ENCODE data around the gene SBK2.

SBK2 gene

DNA sequence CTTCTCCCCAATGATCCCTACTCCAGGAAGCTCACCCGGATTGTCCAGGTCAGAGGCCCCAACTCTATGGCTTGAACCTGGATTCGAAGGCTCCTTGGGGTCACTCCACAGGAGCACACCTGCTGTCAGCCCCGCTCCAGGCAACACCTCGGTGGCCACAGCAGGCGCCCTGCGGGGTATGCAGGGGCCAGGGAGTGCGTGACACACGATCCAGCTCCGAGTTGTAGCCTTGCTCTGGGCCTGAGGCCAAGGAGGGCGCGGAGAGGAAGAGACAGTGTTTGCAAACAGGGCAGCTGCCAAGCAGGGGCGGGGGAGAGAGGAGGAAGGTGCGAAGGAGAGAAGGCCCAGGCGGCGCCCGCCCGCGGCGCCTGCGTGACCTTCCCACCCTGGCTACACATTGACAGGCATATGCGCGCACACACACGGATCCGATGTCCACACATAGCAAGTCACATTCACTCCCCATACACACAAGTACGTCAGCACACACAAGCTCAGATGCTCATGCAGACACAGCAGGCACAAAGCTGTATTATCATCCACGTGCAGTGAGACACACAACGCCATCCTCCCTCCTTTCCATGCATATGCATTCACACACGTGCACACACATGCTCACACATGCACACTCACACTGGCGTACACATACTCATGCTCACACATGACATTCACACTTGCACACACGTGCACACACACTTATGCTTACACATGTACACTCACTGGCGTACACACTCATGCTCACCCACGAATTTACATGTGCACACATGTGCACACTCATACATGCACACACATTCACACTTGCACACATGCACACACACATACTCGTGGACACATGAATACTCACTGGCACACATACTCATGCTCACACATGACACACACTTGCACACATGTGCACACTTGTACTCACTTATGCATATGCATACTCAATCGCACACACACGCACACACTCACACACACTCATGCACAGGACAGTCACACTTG lies 10.4 kb downstream of the SBK2 start:
- Histone ChIP-seq H3K36me3 (ENCODE audit: control insufficient read depth, insufficient read depth, low read length) (no peaks in the 10 kb centered on the region), H3K4me1 (ENCODE audit: control insufficient read depth, insufficient read depth, low read length) (peaks cover 14% of the 10 kb centered on the region), H3K9me3 (ENCODE audit: control insufficient read depth, low read length) (no peaks in the 10 kb centered on the region), H3K9ac (ENCODE audit: low read length) (peak overlapping the region; percentile 69), H3K27me3 (ENCODE audit: control insufficient read depth, insufficient read depth, low read length) (no peaks in the 10 kb centered on the region), H3K4me3 (ENCODE audit: low read length) (no peak overlapping the region)

DNA sequence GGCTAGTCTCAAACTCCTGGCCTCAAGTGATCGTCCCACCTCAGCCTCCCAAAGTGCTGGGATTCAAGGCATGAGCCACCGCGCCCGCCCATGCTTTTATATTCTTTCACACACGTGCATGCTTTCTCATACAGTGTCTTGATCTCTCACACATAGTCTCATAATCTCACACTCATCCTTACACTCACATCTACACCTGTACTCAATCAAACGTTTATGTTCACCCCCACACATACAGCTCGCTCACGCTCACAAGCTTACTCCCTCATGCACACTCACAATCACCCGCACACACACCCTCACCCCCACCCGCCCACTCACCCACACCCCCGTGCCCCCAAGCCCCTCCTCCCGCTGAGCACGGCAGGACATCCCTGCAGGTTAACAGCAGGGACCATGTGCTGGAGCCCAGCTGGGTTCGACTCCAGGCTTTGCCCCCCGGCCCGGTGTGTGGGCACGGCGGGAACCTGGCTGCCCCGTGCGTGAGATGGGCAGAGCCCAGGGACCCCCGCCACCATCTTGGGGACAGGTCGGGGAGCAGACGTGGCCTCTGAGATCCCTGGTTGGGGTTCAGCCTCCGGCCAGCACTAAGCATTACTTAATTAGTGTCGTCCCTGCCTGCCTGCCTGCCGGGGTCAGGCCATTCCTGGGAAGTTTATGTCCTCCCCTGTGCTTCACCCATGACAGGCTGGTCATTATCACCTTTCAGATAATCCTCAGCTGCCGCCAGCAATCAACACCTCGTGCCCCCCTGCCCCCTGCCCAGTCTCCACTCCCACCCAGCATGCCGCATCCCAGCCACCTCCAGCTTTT lies 11.4 kb downstream of the SBK2 start:
- Histone ChIP-seq H3K9me3 (ENCODE audit: control insufficient read depth, low read length) (no peaks in the 10 kb centered on the region), H3K9ac (ENCODE audit: low read length) (peak overlapping the region; percentile 69), H3K4me1 (ENCODE audit: control insufficient read depth, insufficient read depth, low read length) (peaks cover 16% of the 10 kb centered on the region), H3K36me3 (ENCODE audit: control insufficient read depth, insufficient read depth, low read length) (no peaks in the 10 kb centered on the region), H3K27me3 (ENCODE audit: control insufficient read depth, insufficient read depth, low read length) (no peaks in the 10 kb centered on the region), H3K4me3 (ENCODE audit: low read length) (no peak overlapping the region)

DNA sequence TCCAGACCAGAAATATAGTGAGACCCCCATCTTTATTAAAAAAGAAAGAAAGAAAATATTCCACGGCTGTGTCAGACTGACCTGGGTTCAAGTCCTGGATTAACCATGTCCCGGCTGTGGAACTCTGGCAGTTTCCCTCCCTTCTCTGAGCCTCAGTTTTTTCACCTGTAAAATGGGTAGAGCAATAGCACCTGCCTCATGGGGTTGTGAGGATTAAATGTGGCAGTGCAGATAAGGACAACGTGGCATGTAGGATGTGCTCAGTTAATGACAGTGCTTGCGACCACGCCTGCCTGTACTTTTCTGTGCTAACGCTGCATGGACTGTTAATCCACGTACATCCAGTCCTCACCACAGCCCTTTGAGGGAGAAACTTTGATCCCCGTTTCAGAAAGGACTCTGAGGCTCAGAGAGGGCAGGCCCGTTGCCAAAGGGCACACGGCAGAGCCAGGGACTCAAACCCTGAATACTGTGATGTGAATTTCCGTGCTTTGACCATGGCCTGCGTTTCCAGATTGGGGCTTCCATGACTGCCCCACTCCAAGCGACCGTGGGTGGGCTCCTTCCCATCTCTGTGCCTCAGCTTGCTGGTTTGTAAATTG lies 16.1 kb downstream of the SBK2 start:
- H3K36me3 ChIP-seq (ENCODE audit: control insufficient read depth, insufficient read depth, low read length): no peaks in the 10 kb centered on the region
- no peaks in the 10 kb centered on the region for H3K27me3 ChIP-seq (ENCODE audit: control insufficient read depth, insufficient read depth, low read length)
- no peaks in the 10 kb centered on the region for H3K9me3 ChIP-seq (ENCODE audit: control insufficient read depth, low read length)
- H3K4me1 ChIP-seq (ENCODE audit: control insufficient read depth, insufficient read depth, low read length): peaks cover 10% of the 10 kb centered on the region
- no peak overlapping the region for H3K9ac ChIP-seq (ENCODE audit: low read length)
- no peak overlapping the region for H3K4me3 ChIP-seq (ENCODE audit: low read length)

DNA sequence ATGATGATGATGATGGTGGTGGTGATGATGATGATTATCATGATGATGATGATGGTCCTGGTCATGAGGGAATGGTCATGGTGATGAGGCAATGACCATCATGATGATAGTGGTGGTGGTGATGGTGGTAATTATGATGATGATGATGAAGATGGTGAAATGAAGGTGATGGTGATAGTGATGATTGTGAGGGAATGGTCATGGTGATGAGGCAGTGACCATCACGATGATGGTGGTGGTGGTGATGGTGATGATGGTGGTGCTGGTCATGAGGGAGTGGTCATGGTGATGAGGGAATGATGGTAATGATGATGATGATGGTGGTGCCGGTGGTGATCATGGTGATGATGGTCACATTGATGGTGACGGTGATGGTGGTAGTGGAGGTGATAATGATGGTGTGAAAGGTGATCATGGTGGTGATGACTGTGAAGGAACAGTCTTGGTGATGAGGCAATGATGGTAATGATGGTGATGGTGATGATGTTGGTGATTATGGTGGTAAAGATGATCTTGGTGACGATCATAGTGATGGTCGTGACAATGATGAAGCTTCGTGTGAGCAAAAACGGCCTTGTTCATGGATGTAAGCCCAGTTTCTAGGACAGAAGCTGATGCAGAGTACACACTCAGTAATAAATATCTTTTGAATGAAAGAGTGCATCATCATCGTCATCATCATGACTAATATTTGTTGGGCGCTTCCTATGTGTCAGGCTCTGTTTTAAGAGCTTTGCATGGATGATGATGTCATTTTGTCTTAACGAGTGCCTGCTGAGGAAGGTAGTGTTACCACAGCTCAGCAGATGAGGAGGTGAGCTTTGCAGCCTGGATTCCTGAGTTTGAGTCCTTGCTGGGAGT lies 17.3 kb downstream of the SBK2 start:
- Histone ChIP-seq H3K4me1 (ENCODE audit: control insufficient read depth, insufficient read depth, low read length) (peaks cover 9% of the 10 kb centered on the region), H3K27me3 (ENCODE audit: control insufficient read depth, insufficient read depth, low read length) (no peaks in the 10 kb centered on the region)

DNA sequence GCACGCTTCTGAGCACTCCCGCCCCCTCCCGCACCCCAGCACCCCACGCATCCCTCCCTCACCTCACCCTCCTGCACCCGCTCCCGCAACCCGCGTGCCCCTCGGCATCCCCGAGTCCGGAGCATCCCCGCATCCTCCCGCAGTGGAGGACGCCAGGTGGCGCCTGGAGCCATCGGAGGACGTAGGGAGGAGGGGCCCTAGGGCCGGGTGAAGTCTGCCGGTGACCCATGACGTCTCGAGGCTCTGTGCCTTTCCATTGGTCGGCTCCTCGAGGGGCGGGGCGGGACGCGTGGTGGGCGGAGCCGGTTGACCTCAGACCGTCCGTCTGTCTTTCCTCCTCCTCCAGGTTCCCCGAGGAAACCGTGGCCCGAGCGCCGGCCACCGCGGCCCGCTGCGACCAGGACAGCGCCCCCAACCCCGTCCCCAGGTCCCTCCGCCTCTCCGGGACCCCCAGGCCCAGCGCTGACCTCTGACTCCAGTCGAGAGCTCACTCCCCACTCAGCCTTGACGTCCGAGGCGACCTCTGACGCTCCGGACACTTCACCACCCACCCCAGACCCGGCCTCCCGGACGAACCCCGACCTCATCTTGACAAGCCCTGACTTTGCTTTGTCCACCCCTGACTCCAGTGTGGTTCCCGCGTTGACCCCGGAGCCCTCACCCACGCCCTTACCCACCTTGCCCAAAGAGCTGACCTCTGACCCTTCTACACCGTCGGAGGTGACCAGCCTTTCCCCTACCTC lies 19.9 kb downstream of the SBK2 start:
- Histone ChIP-seq H3K36me3 (ENCODE audit: control insufficient read depth, insufficient read depth, low read length) (no peaks in the 10 kb centered on the region), H3K9ac (ENCODE audit: low read length) (peak overlapping the region; percentile 69), H3K4me1 (ENCODE audit: control insufficient read depth, insufficient read depth, low read length) (peaks cover 9% of the 10 kb centered on the region), H3K9me3 (ENCODE audit: control insufficient read depth, low read length) (no peaks in the 10 kb centered on the region), H3K4me3 (ENCODE audit: low read length) (peak overlapping the region; percentile 16), H3K27me3 (ENCODE audit: control insufficient read depth, insufficient read depth, low read length) (no peaks in the 10 kb centered on the region)

More for the DNA sequence above, 17.3 kb downstream of the SBK2 start:
- Histone ChIP-seq H3K4me3 (ENCODE audit: low read length) (no peak overlapping the region), H3K9me3 (ENCODE audit: control insufficient read depth, low read length) (no peaks in the 10 kb centered on the region), H3K36me3 (ENCODE audit: control insufficient read depth, insufficient read depth, low read length) (no peaks in the 10 kb centered on the region), H3K9ac (ENCODE audit: low read length) (no peak overlapping the region)

DNA sequence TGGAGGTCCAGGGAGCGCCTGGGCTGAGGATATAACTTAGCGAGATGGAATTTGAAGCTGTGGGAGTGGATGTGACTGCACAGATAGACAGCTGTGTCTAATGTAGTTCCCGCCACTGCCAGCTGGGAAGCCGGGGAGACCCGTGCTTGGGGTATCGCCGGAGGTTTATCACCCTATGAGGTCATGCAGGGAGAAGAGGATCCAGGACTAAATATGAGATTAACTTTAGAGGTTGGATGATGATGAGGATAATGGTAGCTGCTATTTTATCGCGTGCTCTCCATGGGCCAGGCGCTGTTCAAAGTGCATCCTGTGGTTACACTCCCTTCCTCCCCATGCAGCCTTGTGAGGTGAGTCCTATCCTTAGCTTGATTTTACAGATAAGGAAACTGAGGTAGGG lies 28.8 kb downstream of the SBK2 start:
- no peak overlapping the region for H3K9ac ChIP-seq (ENCODE audit: low read length)
- no peaks in the 10 kb centered on the region for H3K36me3 ChIP-seq (ENCODE audit: control insufficient read depth, insufficient read depth, low read length)
- no peak overlapping the region for H3K4me3 ChIP-seq (ENCODE audit: low read length)
- H3K27me3 ChIP-seq (ENCODE audit: control insufficient read depth, insufficient read depth, low read length): peaks cover 4% of the 10 kb centered on the region
- H3K4me1 ChIP-seq (ENCODE audit: control insufficient read depth, insufficient read depth, low read length): peaks cover 3% of the 10 kb centered on the region
- H3K9me3 ChIP-seq (ENCODE audit: control insufficient read depth, low read length): no peaks in the 10 kb centered on the region

DNA sequence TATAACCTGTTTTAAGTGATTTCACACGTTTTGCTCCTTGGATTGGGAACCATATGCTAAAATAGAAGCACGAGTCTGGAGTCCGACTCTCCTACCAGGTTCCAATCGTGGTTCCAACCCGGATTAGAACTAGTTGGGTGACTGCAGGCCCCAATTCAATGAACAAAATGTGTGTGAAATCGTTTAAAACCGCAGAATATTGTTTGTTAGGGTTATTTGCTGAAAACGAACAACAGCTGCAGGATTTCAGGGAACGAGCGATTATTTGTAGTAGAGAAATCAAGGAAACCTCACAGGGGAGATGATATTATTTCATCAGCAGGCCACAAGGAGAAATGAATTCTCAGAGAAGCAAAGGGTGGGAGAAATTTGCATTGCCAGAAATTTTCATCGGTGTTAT lies 32.0 kb downstream of the SBK2 start:
- Histone ChIP-seq H3K4me1 (ENCODE audit: control insufficient read depth, insufficient read depth, low read length) (peaks cover 3% of the 10 kb centered on the region), H3K9ac (ENCODE audit: low read length) (no peak overlapping the region), H3K4me3 (ENCODE audit: low read length) (no peak overlapping the region), H3K9me3 (ENCODE audit: control insufficient read depth, low read length) (no peaks in the 10 kb centered on the region), H3K36me3 (ENCODE audit: control insufficient read depth, insufficient read depth, low read length) (no peaks in the 10 kb centered on the region), H3K27me3 (ENCODE audit: control insufficient read depth, insufficient read depth, low read length) (peaks cover 4% of the 10 kb centered on the region)

DNA sequence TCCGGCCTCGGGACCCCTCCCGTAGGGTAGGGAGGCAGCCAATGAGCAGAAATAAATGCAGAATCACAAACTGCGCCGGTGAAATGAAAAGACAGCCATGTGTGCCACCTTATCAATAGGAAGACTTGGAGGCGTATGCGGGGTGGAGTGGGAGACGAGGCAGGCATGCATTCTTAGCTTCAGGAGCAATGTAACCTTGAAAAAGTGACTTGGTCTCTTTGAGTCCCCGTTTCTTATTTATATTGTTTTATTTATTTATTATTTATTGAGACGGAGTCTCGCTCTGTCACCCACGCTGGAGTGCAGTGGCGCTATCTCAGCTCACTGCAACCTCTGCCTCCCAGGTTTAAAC lies 32.7 kb downstream of the SBK2 start:
- Histone ChIP-seq H3K4me1 (ENCODE audit: control insufficient read depth, insufficient read depth, low read length) (peaks cover 3% of the 10 kb centered on the region), H3K36me3 (ENCODE audit: control insufficient read depth, insufficient read depth, low read length) (no peaks in the 10 kb centered on the region), H3K9ac (ENCODE audit: low read length) (no peak overlapping the region), H3K27me3 (ENCODE audit: control insufficient read depth, insufficient read depth, low read length) (peaks cover 4% of the 10 kb centered on the region), H3K4me3 (ENCODE audit: low read length) (no peak overlapping the region), H3K9me3 (ENCODE audit: control insufficient read depth, low read length) (no peaks in the 10 kb centered on the region)

DNA sequence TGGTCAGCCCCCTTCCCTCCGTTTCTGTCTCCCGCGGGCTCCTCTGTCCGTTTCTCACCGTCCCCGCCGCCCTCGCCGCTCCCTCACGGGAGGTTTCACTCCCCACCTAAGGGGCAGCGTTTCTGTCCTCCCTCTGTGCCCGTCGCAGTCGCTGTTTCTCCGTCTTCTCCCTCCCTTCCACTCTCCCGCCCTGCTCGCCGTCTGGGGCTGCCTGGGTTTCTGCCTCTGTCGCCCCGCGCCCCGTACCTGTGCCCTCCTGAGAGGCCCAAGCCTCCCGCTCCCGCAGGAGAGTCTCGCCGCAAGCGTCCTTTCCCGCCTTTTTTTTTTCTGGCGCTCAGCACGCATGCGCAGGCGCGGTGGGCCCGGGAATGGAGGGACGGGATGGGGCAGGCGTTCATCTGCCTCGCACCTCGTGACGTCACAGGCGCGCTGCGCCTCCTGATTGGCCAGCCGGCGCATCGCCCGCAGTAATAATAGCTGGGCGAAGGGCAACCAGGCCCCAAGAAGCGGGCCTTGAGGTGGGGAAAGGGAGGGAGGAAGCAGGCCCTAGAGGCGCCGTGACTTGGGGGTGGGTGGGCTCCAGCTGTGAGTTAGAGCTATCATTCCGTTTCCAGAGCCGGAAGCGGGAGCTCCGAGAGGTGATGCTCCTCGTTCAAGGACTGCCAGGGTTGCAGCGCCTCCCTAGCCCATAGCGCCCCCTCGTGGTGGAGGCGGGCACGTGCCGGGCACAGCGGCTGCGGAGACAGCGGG lies 33.3 kb downstream of the SBK2 start:
- Histone ChIP-seq H3K4me3 (ENCODE audit: low read length) (no peak overlapping the region), H3K27me3 (ENCODE audit: control insufficient read depth, insufficient read depth, low read length) (peaks cover 4% of the 10 kb centered on the region), H3K36me3 (ENCODE audit: control insufficient read depth, insufficient read depth, low read length) (no peaks in the 10 kb centered on the region), H3K9me3 (ENCODE audit: control insufficient read depth, low read length) (no peaks in the 10 kb centered on the region), H3K4me1 (ENCODE audit: control insufficient read depth, insufficient read depth, low read length) (peaks cover 3% of the 10 kb centered on the region), H3K9ac (ENCODE audit: low read length) (no peak overlapping the region)

DNA sequence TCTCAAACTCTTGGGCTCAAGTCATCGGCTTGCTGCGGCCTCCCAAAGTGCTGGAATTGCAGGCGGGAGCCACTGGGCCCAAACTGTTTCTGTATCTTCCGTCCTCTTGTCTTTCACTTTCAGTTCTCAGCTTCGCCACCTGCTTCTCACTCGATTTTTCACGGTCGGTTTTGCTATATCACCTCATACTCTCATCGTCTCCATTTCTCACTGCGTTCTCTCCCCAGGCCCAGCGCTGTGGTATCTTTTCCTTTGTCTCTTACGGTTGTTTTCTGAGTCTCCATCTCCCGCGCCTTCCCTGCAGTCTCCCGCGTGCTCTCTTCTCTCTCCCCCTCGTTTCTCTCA lies 33.8 kb downstream of the SBK2 start:
- Histone ChIP-seq H3K27me3 (ENCODE audit: control insufficient read depth, insufficient read depth, low read length) (peaks cover 3% of the 10 kb centered on the region), H3K9ac (ENCODE audit: low read length) (no peak overlapping the region), H3K9me3 (ENCODE audit: control insufficient read depth, low read length) (no peaks in the 10 kb centered on the region), H3K36me3 (ENCODE audit: control insufficient read depth, insufficient read depth, low read length) (no peaks in the 10 kb centered on the region), H3K4me1 (ENCODE audit: control insufficient read depth, insufficient read depth, low read length) (peaks cover 3% of the 10 kb centered on the region), H3K4me3 (ENCODE audit: low read length) (no peak overlapping the region)

Measured in mucosa of stomach (tissue), 1 donor.